Parathyroid adenoma (tissue), 2 donors: ENCODE results near the gene RAP1GAP.

ENCODE experiments used
- H2AFZ ChIP-seq: fragments of 300-600 bp; sonication (generic); one replicate; pipeline ENCODE4 v1.7.0; 2017; ENCODE audit warnings: antibody characterized with exemption, mild to moderate bottlenecking
- H3K27ac ChIP-seq: fragments of 300-600 bp; sonication (generic); one replicate; pipeline ENCODE4 v1.7.0; 2017
- H3K27me3 ChIP-seq: fragments of 300-600 bp; sonication (generic); one replicate; pipeline ENCODE4 v1.7.0; 2017; ENCODE audit warnings: low read length; ENCODE audit not compliant: control insufficient read depth, insufficient read depth
- H3K36me3 ChIP-seq: fragments of 300-600 bp; sonication (generic); one replicate; pipeline ENCODE4 v1.7.0; 2017; ENCODE audit warnings: low read length; ENCODE audit not compliant: control insufficient read depth, insufficient read depth
- H3K4me1 ChIP-seq: fragments of 300-600 bp; sonication (generic); one replicate; pipeline ENCODE4 v1.7.0; 2017; ENCODE audit warnings: control low read depth
- H3K4me2 ChIP-seq: fragments of 300-600 bp; sonication (generic); one replicate; pipeline ENCODE4 v1.7.0; 2017; ENCODE audit warnings: low read length
- H3K4me3 ChIP-seq: fragments of 300-600 bp; sonication (generic); one replicate; pipeline ENCODE4 v1.7.0; 2017; ENCODE audit warnings: low read depth, low read length
- H3K79me2 ChIP-seq: fragments of 300-600 bp; sonication (generic); one replicate; pipeline ENCODE4 v1.7.0; 2017; ENCODE audit warnings: control low read depth
- H3K9ac ChIP-seq: fragments of 300-600 bp; sonication (generic); one replicate; pipeline ENCODE4 v1.7.0; 2017; ENCODE audit warnings: mild to moderate bottlenecking
- H3K9me3 ChIP-seq: fragments of 300-600 bp; sonication (generic); one replicate; pipeline ENCODE4 v1.7.0; 2017; ENCODE audit warnings: low read length; ENCODE audit not compliant: control insufficient read depth
- TF ChIP-seq, protein P1 (sequence below): fragments of 300-600 bp; sonication (generic); IDR thresholded peaks from one replicate; pipeline ENCODE4 v1.7.0; 2017; ENCODE audit warnings: antibody characterized with exemption, mild to moderate bottlenecking
- donor health status: primary hyperparathyroidism.

The RAP1GAP gene

DNA sequence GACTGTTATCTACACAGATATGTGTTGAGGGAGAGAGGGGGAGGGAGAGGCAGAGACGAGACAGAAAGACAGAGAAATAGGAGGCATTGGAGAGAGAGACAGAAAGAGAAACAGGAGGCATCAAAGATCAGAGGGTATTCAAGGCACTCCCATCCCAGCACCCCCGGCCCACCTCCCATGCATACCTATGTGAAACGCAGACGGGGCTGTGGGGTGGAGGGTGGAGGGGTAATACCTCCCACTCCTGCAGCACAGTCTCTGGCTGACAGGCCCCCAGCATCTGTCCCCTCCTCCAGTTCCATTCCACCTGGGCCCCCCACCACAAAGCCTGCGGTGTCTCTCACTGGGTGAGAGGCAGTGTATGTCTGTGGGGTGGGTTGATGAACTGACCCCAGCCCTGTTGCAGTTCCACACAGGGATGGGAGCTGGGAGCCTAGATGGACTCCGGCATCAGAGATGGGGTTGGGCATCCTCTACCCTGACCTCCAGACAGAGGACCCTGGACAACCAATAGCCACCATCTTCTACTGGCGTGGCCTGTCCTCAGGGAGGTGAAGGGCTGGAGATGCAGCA is 49.7 kb downstream of the RAP1GAP start:
- Histone ChIP-seq H3K79me2 (no peaks in the 10 kb centered on the region), H3K27me3 (no peaks in the 10 kb centered on the region), H3K4me2 (no peak overlapping the region), H3K4me3 (no peak overlapping the region), H3K27ac (no peak overlapping the region), H3K9me3 (no peaks in the 10 kb centered on the region), H3K9ac (no peak overlapping the region), H2AFZ (no peak overlapping the region), H3K36me3 (no peaks in the 10 kb centered on the region), H3K4me1 (peaks cover 18% of the 10 kb centered on the region)
- TF ChIP-seq, protein P1, sequence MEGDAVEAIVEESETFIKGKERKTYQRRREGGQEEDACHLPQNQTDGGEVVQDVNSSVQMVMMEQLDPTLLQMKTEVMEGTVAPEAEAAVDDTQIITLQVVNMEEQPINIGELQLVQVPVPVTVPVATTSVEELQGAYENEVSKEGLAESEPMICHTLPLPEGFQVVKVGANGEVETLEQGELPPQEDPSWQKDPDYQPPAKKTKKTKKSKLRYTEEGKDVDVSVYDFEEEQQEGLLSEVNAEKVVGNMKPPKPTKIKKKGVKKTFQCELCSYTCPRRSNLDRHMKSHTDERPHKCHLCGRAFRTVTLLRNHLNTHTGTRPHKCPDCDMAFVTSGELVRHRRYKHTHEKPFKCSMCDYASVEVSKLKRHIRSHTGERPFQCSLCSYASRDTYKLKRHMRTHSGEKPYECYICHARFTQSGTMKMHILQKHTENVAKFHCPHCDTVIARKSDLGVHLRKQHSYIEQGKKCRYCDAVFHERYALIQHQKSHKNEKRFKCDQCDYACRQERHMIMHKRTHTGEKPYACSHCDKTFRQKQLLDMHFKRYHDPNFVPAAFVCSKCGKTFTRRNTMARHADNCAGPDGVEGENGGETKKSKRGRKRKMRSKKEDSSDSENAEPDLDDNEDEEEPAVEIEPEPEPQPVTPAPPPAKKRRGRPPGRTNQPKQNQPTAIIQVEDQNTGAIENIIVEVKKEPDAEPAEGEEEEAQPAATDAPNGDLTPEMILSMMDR = no peak

GRCh38 chr1:21618561-21619374 is 50.4 kb downstream of the RAP1GAP start:
- Histone ChIP-seq H3K36me3 (no peaks in the 10 kb centered on the region), H3K4me2 (no peak overlapping the region), H3K4me3 (no peak overlapping the region), H3K9me3 (no peaks in the 10 kb centered on the region), H3K27ac (no peak overlapping the region), H3K27me3 (no peaks in the 10 kb centered on the region), H3K9ac (no peak overlapping the region), H3K4me1 (peaks cover 12% of the 10 kb centered on the region), H3K79me2 (no peaks in the 10 kb centered on the region), H2AFZ (no peak overlapping the region)
- TF ChIP-seq, protein P1 = no peak

GRCh38 chr1:21618059-21618458 is 51.1 kb downstream of the RAP1GAP start:
- TF ChIP-seq, protein P1 = no peak
- no peaks in the 10 kb centered on the region for H3K27me3 ChIP-seq
- H3K4me3 ChIP-seq = no peak overlapping the region
- H2AFZ ChIP-seq = no peak overlapping the region
- no peak overlapping the region for H3K9ac ChIP-seq
- no peaks in the 10 kb centered on the region for H3K79me2 ChIP-seq
- no peaks in the 10 kb centered on the region for H3K36me3 ChIP-seq
- H3K4me1 ChIP-seq = peaks cover 4% of the 10 kb centered on the region
- H3K27ac ChIP-seq = no peak overlapping the region
- H3K4me2 ChIP-seq = no peak overlapping the region
- H3K9me3 ChIP-seq = no peaks in the 10 kb centered on the region

GRCh38 chr1:21617126-21617738 is 51.9 kb downstream of the RAP1GAP start:
- H3K79me2 ChIP-seq = no peaks in the 10 kb centered on the region
- no peaks in the 10 kb centered on the region for H3K36me3 ChIP-seq
- H2AFZ ChIP-seq = no peak overlapping the region
- H3K4me3 ChIP-seq = no peak overlapping the region
- no peaks in the 10 kb centered on the region for H3K27me3 ChIP-seq
- H3K27ac ChIP-seq = no peak overlapping the region
- no peaks in the 10 kb centered on the region for H3K9me3 ChIP-seq
- H3K4me1 ChIP-seq = no peaks in the 10 kb centered on the region
- TF ChIP-seq, protein P1 = no peak
- H3K9ac ChIP-seq = no peak overlapping the region
- no peak overlapping the region for H3K4me2 ChIP-seq
